SK-N-SH (cell line): Measurements from ENCODE around the gene CNPY4. TPM values are rescaled to one million over a fixed set of nuclear protein-coding genes. Genes with fewer than 3 reads are reported as not detected.
A peak's percentile ranks its signal among the peaks of the same experiment; 100 is the strongest.

Experiments
- CTCF ChIA-PET: fragments of 300-600, 350-600 bp; formaldehyde crosslinking; extraction: SDS; loops from one replicate; lab custom pipeline; 2021; lab: Yijun Ruan, JAX
- POLR2A ChIA-PET: fragments of 350-600 bp; sonication (Branson Sonifier 250); formaldehyde crosslinking; extraction: SDS; loops from one replicate; lab custom pipeline; 2020; ENCODE audit warnings: antibody characterized with exemption, inconsistent platforms; lab: Yijun Ruan, JAX
- DNase-seq: peaks from one replicate; pipeline ENCODE4 v3.0.0; 2012
- H2AFZ ChIP-seq: fragments of 200-600 bp; sonication (generic); 2 replicates; pipeline ENCODE4 v1.8.1; 2016; ENCODE audit warnings: antibody characterized with exemption, mild to moderate bottlenecking, low read depth
- H3F3A ChIP-seq: fragments of 200-600 bp; sonication (generic); replicated peaks from 2 replicates; pipeline ENCODE3; 2016; ENCODE audit warnings: antibody characterized with exemption, mild to moderate bottlenecking; ENCODE audit not compliant: insufficient read depth
- H3K27ac ChIP-seq, 2 experiments: fragments of 200-500 bp in 1 of 2; fragments of 200-600 bp in 1 of 2; sonication (Bioruptor generic) in 1 of 2; sonication (generic), shearing (Covaris generic) in 1 of 2; 2 replicates each; pipeline versions ENCODE4 v1.5.1 to v1.6.1; 2014 to 2016; ENCODE audit warnings: low read depth in 2 of 2, inconsistent platforms in 1 of 2, low read length in 1 of 2, mild to moderate bottlenecking in 1 of 2, mixed read lengths in 1 of 2
- H3K27me3 ChIP-seq: fragments of 200-600 bp; sonication (generic), shearing (Covaris generic); 2 replicates; pipeline ENCODE4 v1.6.1; 2016; ENCODE audit warnings: mixed run types; ENCODE audit not compliant: insufficient read depth
- H3K36me3 ChIP-seq, 2 experiments: fragments of 200-500 bp in 1 of 2; fragments of 200-600 bp in 1 of 2; sonication (Bioruptor generic) in 1 of 2; sonication (generic) in 1 of 2; replicated peaks in 1 of 2; 2 replicates each; pipeline versions ENCODE3 to v1.5.1; 2014 to 2016; ENCODE audit warnings: low read length in 1 of 2, mild to moderate bottlenecking in 1 of 2; ENCODE audit not compliant: insufficient read depth in 2 of 2, control insufficient read depth in 1 of 2
- H3K4me1 ChIP-seq, 2 experiments: fragments of 200-500 bp in 1 of 2; fragments of 200-600 bp in 1 of 2; sonication (Bioruptor generic) in 1 of 2; sonication (generic), shearing (Covaris generic) in 1 of 2; 2 replicates each; pipeline versions ENCODE4 v1.5.1 to v1.6.1; 2014 to 2016; ENCODE audit warnings: low read depth in 1 of 2, low read length in 1 of 2, mixed run types in 1 of 2; ENCODE audit not compliant: insufficient read depth in 2 of 2, control insufficient read depth in 1 of 2
- H3K4me2 ChIP-seq: fragments of 200-600 bp; sonication (generic), shearing (Covaris generic); 2 replicates; pipeline ENCODE4 v1.6.1; 2017; ENCODE audit warnings: mixed run types
- H3K4me3 ChIP-seq, 2 experiments: fragments of 200-500 bp in 1 of 2; fragments of 200-600 bp in 1 of 2; sonication (Bioruptor generic) in 1 of 2; sonication (generic), shearing (Covaris generic) in 1 of 2; 2 replicates each; pipeline versions ENCODE4 v1.5.1 to v1.8.1; 2014 to 2016; ENCODE audit warnings: low read depth in 2 of 2, inconsistent platforms in 1 of 2, low read length in 1 of 2, mild to moderate bottlenecking in 1 of 2, mixed read lengths in 1 of 2, moderate library complexity in 1 of 2
- H3K79me2 ChIP-seq: fragments of 200-600 bp; sonication (generic); 2 replicates; pipeline ENCODE4 v1.8.1; 2017; ENCODE audit warnings: mild to moderate bottlenecking; ENCODE audit not compliant: insufficient read depth
- H3K9ac ChIP-seq: fragments of 200-600 bp; sonication (generic); 2 replicates; pipeline ENCODE4 v1.6.1; 2017; ENCODE audit warnings: mixed run types
- H3K9me2 ChIP-seq: fragments of 200-600 bp; sonication (generic); 2 replicates; pipeline ENCODE4 v1.6.1; 2017; ENCODE audit warnings: mixed run types
- H3K9me3 ChIP-seq: fragments of 200-600 bp; sonication (generic); 2 replicates; pipeline ENCODE4 v1.6.1; 2017; ENCODE audit warnings: mixed run types, mild to moderate bottlenecking, moderate library complexity
- H4K20me1 ChIP-seq: fragments of 200-600 bp; sonication (generic); 2 replicates; pipeline ENCODE4 v1.6.1; 2017; ENCODE audit warnings: mild to moderate bottlenecking, mixed run types; ENCODE audit not compliant: insufficient read depth
- CTCF ChIP-seq: fragments of 200-600 bp; sonication (generic); IDR thresholded peaks from 2 replicates; pipeline ENCODE4 v1.6.1; 2017; ENCODE audit warnings: antibody characterized with exemption, mild to moderate bottlenecking, moderate library complexity
- EP300 ChIP-seq, 2 experiments: IDR thresholded peaks; 2 replicates each; pipeline versions ENCODE4 v1.4.0 to v1.6.1; 2012; ENCODE audit warnings: borderline replicate concordance in 1 of 2, low read depth in 1 of 2, low read length in 1 of 2
- EZH2phosphoT487 ChIP-seq: fragments of 200-600 bp; sonication (generic); IDR thresholded peaks from 2 replicates; pipeline ENCODE4 v1.6.1; 2017; ENCODE audit warnings: low read depth, mixed run types, mild to moderate bottlenecking, antibody characterized with exemption, moderate library complexity, borderline replicate concordance
- FOXM1 ChIP-seq: IDR thresholded peaks from 2 replicates; pipeline ENCODE4 v1.4.0; 2012; ENCODE audit warnings: low read depth, mild to moderate bottlenecking
- GABPA ChIP-seq: IDR thresholded peaks from 2 replicates; pipeline ENCODE4 v1.4.0; 2012; ENCODE audit warnings: low read depth, mild to moderate bottlenecking
- GATA2 ChIP-seq: sonication (generic); formaldehyde crosslinking; IDR thresholded peaks from 2 replicates; pipeline ENCODE4 v1.5.0; 2020; ENCODE audit warnings: mild to moderate bottlenecking, missing genetic modification reagents
- IRF3 ChIP-seq: fragments of 150-350 bp; IDR thresholded peaks from 2 replicates; pipeline ENCODE4 v1.6.1; 2016; ENCODE audit warnings: mild to moderate bottlenecking, low read depth, low read length
- MAX ChIP-seq: IDR thresholded peaks from 2 replicates; pipeline ENCODE4 v1.4.0; 2012; ENCODE audit warnings: low read depth
- MXI1 ChIP-seq: IDR thresholded peaks from 2 replicates; pipeline ENCODE4 v1.6.1; 2012; ENCODE audit warnings: mild to moderate bottlenecking, low read depth, low read length, improper control_type of control experiment
- NFIC ChIP-seq: IDR thresholded peaks from 2 replicates; pipeline ENCODE4 v1.4.0; 2012; ENCODE audit warnings: borderline replicate concordance
- PBX3 ChIP-seq: IDR thresholded peaks from 2 replicates; pipeline ENCODE4; 2012
- POLR2AphosphoS5 ChIP-seq: IDR thresholded peaks from 2 replicates; pipeline ENCODE4 v1.6.1; 2012; ENCODE audit warnings: low read depth, low read length
- RAD21 ChIP-seq: IDR thresholded peaks from 2 replicates; pipeline ENCODE4 v1.6.1; 2012; ENCODE audit warnings: mild to moderate bottlenecking, low read length
- RCOR1 ChIP-seq: fragments of 150-350 bp; IDR thresholded peaks from 2 replicates; pipeline ENCODE4 v1.6.1; 2017; ENCODE audit warnings: antibody characterized with exemption, low read length
- RFX5 ChIP-seq: IDR thresholded peaks from 2 replicates; pipeline ENCODE4 v1.6.1; 2012; ENCODE audit warnings: mild to moderate bottlenecking, improper control_type of control experiment, low read length
- TAF1 ChIP-seq: IDR thresholded peaks from 2 replicates; pipeline ENCODE4 v1.6.1; 2012; ENCODE audit warnings: low read depth, mild to moderate bottlenecking, low read length, moderate library complexity, borderline replicate concordance
- TCF12 ChIP-seq: IDR thresholded peaks from 2 replicates; pipeline ENCODE4 v1.4.0; 2012
- TEAD4 ChIP-seq: IDR thresholded peaks from 2 replicates; pipeline ENCODE4 v1.4.0; 2012; ENCODE audit warnings: mild to moderate bottlenecking, borderline replicate concordance; ENCODE audit not compliant: insufficient read depth
- USF2 ChIP-seq: fragments of 150-350 bp; IDR thresholded peaks from 2 replicates; pipeline ENCODE4 v1.6.1; 2017; ENCODE audit warnings: antibody characterized with exemption, low read length, low read depth, borderline replicate concordance
- YY1 ChIP-seq: IDR thresholded peaks from 2 replicates; pipeline ENCODE4 v1.4.0; 2012; ENCODE audit warnings: low read depth, mild to moderate bottlenecking
- WGBS: methylation state at CpG from one replicate; pipeline ENCODE4 v1.1.6; 2017; ENCODE audit warnings: low lambda C conversion rate; 5-methylcytosine and 5-hydroxymethylcytosine counted together
- polyA plus RNA-seq, 3 experiments: library from polyadenylated mRNA; depleted of rRNA; stranded (reverse); fragments of >200 nt; gene quantifications; 2 replicates each; pipeline ENCODE4 v1.2.3, GENCODE V29; 2012

Gene CNPY4
- polyA plus RNA-seq, 1 of the 3 experiments (the other 2 are of a cell fraction), result 52.0 TPM

- no peaks in the 10 kb centered on the region for H3K79me2 ChIP-seq
- TF ChIP-seq POLR2AphosphoS5, result no peak
- no peak for TF ChIP-seq IRF3
- TF ChIP-seq TCF12, result no peak
- no peak for TF ChIP-seq MXI1
- no peak for TF ChIP-seq GATA2 (CRISPR knock-in tag)
- TF ChIP-seq USF2, result no peak
- TF ChIP-seq TAF1, result no peak
- TF ChIP-seq PBX3, result no peak
- TF ChIP-seq MAX, result no peak
- TF ChIP-seq RCOR1, result no peak
- no peak for TF ChIP-seq FOXM1
- TF ChIP-seq, all 33 proteins: peak for 0
- H3K9me2 ChIP-seq, result no peaks in the 10 kb centered on the region
- peak overlapping the region; percentile 71 for H3K4me2 ChIP-seq
- CTCF ChIA-PET, result interaction anchor here (0.8 to 4.0 kb wide), 7 partner anchors 8 to 240 kb away, joined by 3 to 39 read pairs (median 3); no protein-coding TSS in a partner anchor
- peak overlapping the region; percentile 26; the same call in 1 of the 2 replicates for H3K9ac ChIP-seq
- 23% methylated on average over 11 of the region's 11 CpGs for WGBS
- no peak overlapping the region for H3K27ac ChIP-seq
- peak overlapping the region; percentile 82 for H2AFZ ChIP-seq
- POLR2A ChIA-PET, result interaction anchor here (0.7 to 1.5 kb wide), 4 partner anchors 9 to 22 kb away, joined by 3 to 7 read pairs (median 4); partner anchors contain the start of genes LAMTOR4 and TRAPPC14
- peak; percentile 69 for DNase-seq
- peaks cover 0 to 18% of the 10 kb centered on the region in 2 experiments; a peak in 1 of 4 replicates for H3K4me1 ChIP-seq
- no peaks in the 10 kb centered on the region for H3K9me3 ChIP-seq
- H3K27me3 ChIP-seq, result no peaks in the 10 kb centered on the region
- H4K20me1 ChIP-seq, result no peaks in the 10 kb centered on the region
- peak overlapping the region; percentile 36 to 41 for H3K4me3 ChIP-seq
- peaks cover 18% of the 10 kb centered on the region for H3F3A ChIP-seq
- peaks cover 0 to 2% of the 10 kb centered on the region in 2 experiments for H3K36me3 ChIP-seq
These were observed 48.5 kb downstream of the CNPY4 start for GRCh38 chr7:100167912-100168323.

GRCh38 chr7:100169147-100169850, 49.9 kb downstream of the CNPY4 start:
- Histone ChIP-seq H3K27me3 (no peaks in the 10 kb centered on the region), H3F3A (peaks cover 18% of the 10 kb centered on the region), H3K9me3 (no peaks in the 10 kb centered on the region), H4K20me1 (no peaks in the 10 kb centered on the region), H3K36me3 (peaks cover 3 to 15% of the 10 kb centered on the region in 2 experiments), H3K4me2 (no peak overlapping the region), H3K9me2 (no peaks in the 10 kb centered on the region), H3K4me3 (no peak overlapping the region), H2AFZ (no peak overlapping the region), H3K4me1 (peaks cover 0 to 18% of the 10 kb centered on the region in 2 experiments; a peak in 1 of 4 replicates), H3K27ac (no peak overlapping the region), H3K79me2 (no peaks in the 10 kb centered on the region), H3K9ac (no peak overlapping the region)
- DNase-seq, result peak; percentile 32
- 91% methylated on average over 11 of the region's 11 CpGs for WGBS
- ChIA-PET CTCF (interaction anchor here (0.7 to 2.1 kb wide), 3 partner anchors 37 to 238 kb away, joined by 3 to 5 read pairs (median 3); no protein-coding TSS in a partner anchor), POLR2A (interaction anchor here (1.1 kb wide), 1 partner anchor 11 kb away, joined by 4 read pairs; the partner anchor contains the start of gene TRAPPC14)
- TF ChIP-seq POLR2AphosphoS5 (no peak), EZH2phosphoT487 (no peak), CTCF (no peak), TEAD4 (no peak), TCF12 (no peak), PBX3 (no peak), GABPA (no peak), RCOR1 (no peak), RAD21 (no peak), NFIC (no peak), RFX5 (no peak), YY1 (no peak), EP300 (IDR thresholded peaks at IDR 0.05; ENCODE audit: borderline replicate concordance in 1 of 2, low read depth in 1 of 2, low read length in 1 of 2) (no peak)
